Coronary artery (tissue), 2 donors: Measurements from ENCODE around the gene APLN.

Experiments
- DNase-seq: peaks from one replicate; pipeline ENCODE4 v3.0.0-alpha.2; 2017; ENCODE audit warnings: low spot score
- H3K27ac ChIP-seq, 2 donors: fragments of 200-600 bp; sonication (generic); one replicate each; pipeline ENCODE4 v1.5.1; 2016 to 2019
- H3K4me3 ChIP-seq: fragments of 200-600 bp; sonication (generic); 2 replicates; pipeline ENCODE4 v1.5.1; 2016; ENCODE audit warnings: mild to moderate bottlenecking, moderate library complexity
- TF ChIP-seq, protein P1 (sequence below): fragments of 200-600 bp; sonication (generic); IDR thresholded peaks from one replicate; pipeline ENCODE4 v1.5.1; 2019; ENCODE audit warnings: antibody characterized with exemption

Gene APLN

DNA sequence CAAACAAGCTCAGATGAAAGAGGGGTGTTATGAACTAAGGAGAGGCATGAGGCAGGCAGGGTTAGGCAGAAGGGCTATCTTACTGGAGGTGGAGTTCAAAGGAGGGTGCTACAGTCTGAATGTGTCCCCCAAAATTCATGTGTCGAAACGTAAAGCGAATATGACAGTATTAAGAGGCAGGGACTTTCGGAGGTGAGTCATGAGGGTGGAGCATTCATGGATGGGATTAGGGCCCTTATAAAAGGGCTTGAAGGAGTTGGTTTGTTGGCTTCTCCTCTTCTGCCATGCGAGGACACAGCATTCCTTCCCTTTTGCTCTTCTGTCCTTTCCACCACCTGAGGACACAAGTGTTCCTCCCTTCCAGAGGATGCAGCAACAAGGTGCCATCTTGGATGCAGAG, 22.9 kb downstream of the APLN start:
- Histone ChIP-seq H3K4me3 (no peak overlapping the region), H3K27ac (no peak overlapping the region)
- no peak for DNase-seq
- TF ChIP-seq, protein P1, sequence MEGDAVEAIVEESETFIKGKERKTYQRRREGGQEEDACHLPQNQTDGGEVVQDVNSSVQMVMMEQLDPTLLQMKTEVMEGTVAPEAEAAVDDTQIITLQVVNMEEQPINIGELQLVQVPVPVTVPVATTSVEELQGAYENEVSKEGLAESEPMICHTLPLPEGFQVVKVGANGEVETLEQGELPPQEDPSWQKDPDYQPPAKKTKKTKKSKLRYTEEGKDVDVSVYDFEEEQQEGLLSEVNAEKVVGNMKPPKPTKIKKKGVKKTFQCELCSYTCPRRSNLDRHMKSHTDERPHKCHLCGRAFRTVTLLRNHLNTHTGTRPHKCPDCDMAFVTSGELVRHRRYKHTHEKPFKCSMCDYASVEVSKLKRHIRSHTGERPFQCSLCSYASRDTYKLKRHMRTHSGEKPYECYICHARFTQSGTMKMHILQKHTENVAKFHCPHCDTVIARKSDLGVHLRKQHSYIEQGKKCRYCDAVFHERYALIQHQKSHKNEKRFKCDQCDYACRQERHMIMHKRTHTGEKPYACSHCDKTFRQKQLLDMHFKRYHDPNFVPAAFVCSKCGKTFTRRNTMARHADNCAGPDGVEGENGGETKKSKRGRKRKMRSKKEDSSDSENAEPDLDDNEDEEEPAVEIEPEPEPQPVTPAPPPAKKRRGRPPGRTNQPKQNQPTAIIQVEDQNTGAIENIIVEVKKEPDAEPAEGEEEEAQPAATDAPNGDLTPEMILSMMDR: no peak

DNA sequence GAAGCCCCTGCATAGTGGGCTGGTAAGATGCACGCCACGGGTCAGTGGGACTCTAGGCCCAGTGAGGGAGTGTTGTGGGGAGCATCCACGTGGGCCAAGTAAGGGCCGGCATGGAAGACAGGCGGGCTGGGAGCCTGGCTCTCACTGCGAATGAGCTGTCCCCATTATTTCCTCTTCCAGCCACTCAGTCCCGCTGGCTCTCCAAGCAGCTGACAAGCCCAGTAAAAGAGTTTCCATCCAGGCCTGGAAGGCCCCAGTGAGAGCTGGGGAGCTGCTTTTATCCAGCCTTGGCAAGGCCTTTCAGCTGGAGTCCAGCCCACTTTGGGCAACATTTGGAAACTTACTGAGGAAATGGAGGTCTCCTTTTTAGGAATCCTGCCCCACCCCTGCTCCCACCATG, 24.9 kb downstream of the APLN start:
- no peak for DNase-seq
- H3K27ac ChIP-seq: no peak overlapping the region
- no peak overlapping the region for H3K4me3 ChIP-seq
- TF ChIP-seq, protein P1: no peak

DNA sequence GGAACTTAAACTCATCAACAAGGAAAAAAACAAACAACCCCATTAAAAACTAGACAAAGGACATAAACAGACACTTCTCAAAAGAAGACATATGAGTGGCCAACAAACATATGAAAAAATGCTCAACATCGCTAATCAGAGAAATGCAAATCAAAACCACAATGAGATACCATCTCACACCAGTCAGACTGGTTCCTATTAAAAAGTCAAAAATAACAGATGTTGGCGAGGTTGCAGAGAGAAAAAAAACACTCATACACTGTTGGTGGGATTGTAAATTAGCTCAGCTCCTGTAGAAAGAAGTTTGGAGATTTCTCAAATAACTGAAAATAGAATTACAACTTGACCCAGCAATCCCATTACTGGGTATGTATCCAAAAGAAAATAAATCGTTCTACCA, 28.7 kb downstream of the APLN start:
- no peak for DNase-seq
- Histone ChIP-seq H3K27ac (no peak overlapping the region), H3K4me3 (no peak overlapping the region)
- TF ChIP-seq, protein P1: no peak

DNA sequence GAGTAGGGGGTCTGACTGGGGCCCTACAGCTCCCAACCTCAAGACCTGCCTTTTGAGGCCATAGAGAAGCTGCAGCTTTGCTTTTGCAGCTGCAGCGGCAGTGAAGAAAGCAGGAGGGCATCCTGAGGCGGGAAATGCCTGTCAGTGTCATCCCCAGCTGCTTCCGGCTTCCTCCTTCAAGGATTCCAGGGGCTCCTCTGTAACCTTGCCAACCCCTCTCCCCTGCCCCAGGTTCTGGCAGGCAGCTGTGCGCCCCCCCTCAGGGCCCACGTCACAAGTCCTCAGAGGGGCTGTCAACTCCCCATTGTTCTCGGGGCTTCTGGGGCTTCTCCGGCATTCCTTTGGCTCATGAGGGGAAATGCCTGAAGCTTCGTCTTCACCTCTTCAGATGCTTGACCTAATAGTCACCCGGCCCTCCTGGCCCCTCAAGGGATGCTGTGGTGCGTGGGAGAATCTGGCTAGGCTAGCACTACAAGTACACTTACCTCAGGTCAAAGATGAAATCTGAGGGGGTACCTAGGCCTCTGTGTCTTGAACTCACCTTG, 31.9 kb downstream of the APLN start:
- TF ChIP-seq, protein P1: no peak
- Histone ChIP-seq H3K27ac (no peak overlapping the region), H3K4me3 (no peak overlapping the region)
- no peak for DNase-seq

DNA sequence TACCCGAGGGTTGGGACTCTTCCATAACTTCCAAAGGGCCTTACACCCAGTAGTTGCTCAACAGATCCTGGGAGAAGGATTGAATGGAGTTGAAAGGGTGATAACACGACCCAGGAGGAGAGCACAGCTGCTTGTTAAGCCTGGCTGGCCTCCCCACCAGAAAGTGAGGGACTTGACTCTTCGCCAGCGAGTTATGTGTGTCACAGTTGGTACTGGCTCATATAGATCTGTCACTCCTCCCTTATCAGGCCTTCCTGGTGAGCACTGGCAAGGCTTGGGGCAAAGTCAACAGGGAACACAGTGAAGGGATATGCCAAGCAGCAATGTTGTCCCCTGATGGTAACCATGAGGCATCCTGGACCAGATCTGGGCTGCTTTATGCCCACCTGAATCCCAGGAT, 35.8 kb downstream of the APLN start:
- Histone ChIP-seq H3K27ac (no peak overlapping the region), H3K4me3 (no peak overlapping the region)
- no peak for DNase-seq
- TF ChIP-seq, protein P1: no peak

DNA sequence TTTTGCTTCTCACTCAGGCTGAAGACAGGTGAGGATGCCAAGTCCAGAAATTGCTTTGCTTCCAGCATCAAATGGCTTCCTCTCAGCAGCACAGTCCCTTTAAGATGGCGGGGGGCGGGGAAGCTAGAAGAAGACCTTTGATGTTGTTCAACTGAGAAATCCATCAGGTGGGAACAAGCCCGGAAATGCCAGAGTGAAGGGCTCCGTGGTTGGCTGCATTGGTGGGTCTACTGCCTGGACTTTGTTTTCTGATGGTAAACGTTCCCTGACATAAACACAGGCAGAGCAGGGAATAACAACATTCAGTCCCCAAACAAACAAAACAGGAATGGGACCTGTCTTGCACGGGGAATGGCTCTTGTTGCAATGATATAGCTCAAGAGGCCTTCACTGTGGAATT, 37.3 kb downstream of the APLN start:
- no peak overlapping the region for H3K4me3 ChIP-seq
- TF ChIP-seq, protein P1: no peak
- DNase-seq: no peak
- no peak overlapping the region for H3K27ac ChIP-seq

DNA sequence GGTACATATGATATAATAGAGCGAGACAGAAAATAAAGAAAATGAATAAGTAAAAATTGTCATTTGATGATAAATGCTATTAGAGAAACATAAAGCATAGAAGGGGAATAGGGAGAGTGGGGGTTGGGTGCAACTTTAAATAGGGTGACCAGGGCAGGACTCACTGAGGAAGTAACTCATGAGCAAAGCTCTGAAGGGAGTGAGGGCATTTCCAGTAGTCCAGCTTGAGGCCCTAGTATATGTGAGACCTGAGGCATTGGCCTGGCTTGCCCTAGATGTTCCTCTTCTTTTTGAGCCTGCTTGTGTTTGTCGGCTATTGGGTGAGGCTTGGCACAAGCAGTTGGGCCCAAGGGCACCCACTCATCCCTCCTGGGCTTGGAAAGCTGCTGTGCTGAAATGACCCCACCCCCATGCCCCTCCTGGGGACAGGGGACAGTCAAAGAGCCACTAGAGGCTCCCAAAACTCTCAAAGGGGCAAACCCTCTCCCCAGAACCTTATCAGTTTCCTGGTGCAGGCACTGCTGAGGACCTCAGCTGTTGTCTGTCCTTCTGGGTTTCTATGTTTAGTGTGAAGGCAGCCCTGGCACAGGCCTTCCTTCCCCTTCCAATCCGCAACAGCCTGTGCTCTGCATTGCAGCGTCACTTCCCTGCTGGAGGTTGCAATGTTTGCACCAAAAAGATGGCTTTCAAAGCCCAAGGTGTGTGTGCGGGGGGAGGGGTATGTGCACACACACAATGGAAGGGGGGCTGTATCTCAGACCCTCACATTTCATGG, 40.1 kb downstream of the APLN start:
- TF ChIP-seq, protein P1: no peak
- H3K27ac ChIP-seq: no peak overlapping the region
- H3K4me3 ChIP-seq: no peak overlapping the region
- no peak for DNase-seq
